AG09309 (cell line): Measurements from ENCODE around the gene INAFM1.
A peak's percentile ranks its signal among the peaks of the same experiment; 100 is the strongest.
"Not testable (repeated sequence)": the region's sequence is repeated elsewhere in the genome, so short reads cannot be mapped to it uniquely, and the experiment has no call there.

ENCODE experiments used
- DNase-seq: peaks from one replicate; pipeline ENCODE4 v3.0.0-alpha.2; 2010; ENCODE audit warnings: low read depth
- H3K4me3 ChIP-seq: 2 replicates; pipeline ENCODE4 v1.5.1; 2011; ENCODE audit warnings: mild to moderate bottlenecking, low read depth, low read length, moderate library complexity; ENCODE audit not compliant: control insufficient read depth
- CTCF ChIP-seq: IDR thresholded peaks from 2 replicates; pipeline ENCODE4 v1.5.1; 2011; ENCODE audit warnings: mild to moderate bottlenecking, low read depth, low read length, inconsistent platforms; ENCODE audit not compliant: insufficient read depth, control insufficient read depth; ENCODE audit errors: missing control alignments

The INAFM1 gene

GRCh38 chr19:47241919-47242577, 32.6 kb upstream of the INAFM1 start:
- no peak overlapping the region for H3K4me3 ChIP-seq
- no peak for DNase-seq
- no peak for TF ChIP-seq CTCF

- no peak for TF ChIP-seq CTCF
- DNase-seq: no peak
- H3K4me3 ChIP-seq: peak overlapping the region; percentile 39
These were observed 31.3 kb upstream of the INAFM1 start for GRCh38 chr19:47243364-47243775.

GRCh38 chr19:47243776-47244547, 30.7 kb upstream of the INAFM1 start:
- DNase-seq: peak; percentile 89
- TF ChIP-seq CTCF: peak; percentile 87
- H3K4me3 ChIP-seq: peak overlapping the region; percentile 39

- no peak for DNase-seq
- no peak overlapping the region for H3K4me3 ChIP-seq
- TF ChIP-seq CTCF: peak; percentile 91
These were observed 27.2 kb upstream of the INAFM1 start for GRCh38 chr19:47247308-47247990.

GRCh38 chr19:47253016-47253415, 21.7 kb upstream of the INAFM1 start:
- not testable (repeated sequence) for DNase-seq, H3K4me3 ChIP-seq

- H3K4me3 ChIP-seq: no peak overlapping the region
- no peak for DNase-seq
These were observed 21.2 kb upstream of the INAFM1 start for GRCh38 chr19:47253467-47253881.

More at GRCh38 chr19:47253467-47253881, 21.2 kb upstream of the INAFM1 start:
- TF ChIP-seq CTCF: no peak
